GM21526 (cell line): ENCODE results near the gene LNPEP.
"Not testable (repeated sequence)": the region's sequence is repeated elsewhere in the genome, so short reads cannot be mapped to it uniquely, and the experiment has no call there.

Experiments used
- ATAC-seq: cut with Tn5 transposase; IDR thresholded peaks from one replicate; pipeline ENCODE4 v1.9.1; 2021; ENCODE audit warnings: moderate library complexity; ENCODE audit not compliant: unreplicated experiment, low FRiP score

Gene LNPEP

GRCh38 chr5:97046270-97046982 is 110.5 kb downstream of the LNPEP start:
- no peak for ATAC-seq

DNA sequence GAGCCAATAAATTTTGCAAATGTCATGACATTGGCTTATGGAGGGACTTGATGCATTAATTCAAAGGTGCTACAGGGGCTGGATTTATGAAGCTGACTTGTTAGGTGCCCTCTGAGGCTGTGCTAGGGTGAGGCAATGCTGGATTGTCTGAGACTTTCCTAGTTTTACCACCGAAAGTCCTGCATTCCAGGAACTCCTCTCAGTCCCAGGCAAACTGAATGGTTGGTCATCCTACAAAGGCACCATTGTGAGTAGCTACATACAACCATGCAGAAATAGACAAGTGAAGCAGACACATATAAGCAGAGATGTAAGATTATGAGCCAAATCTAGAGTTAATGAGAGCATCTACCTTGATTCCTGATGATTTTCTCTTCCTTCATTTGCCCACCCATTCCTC is 111.2 kb downstream of the LNPEP start:
- no peak for ATAC-seq

- ATAC-seq, result no peak
These were observed 113.3 kb downstream of the LNPEP start for GRCh38 chr5:97049175-97049574.

- no peak for ATAC-seq
These were observed 120.4 kb downstream of the LNPEP start for GRCh38 chr5:97056263-97056662.

- ATAC-seq, result no peak
These were observed 126.2 kb downstream of the LNPEP start for GRCh38 chr5:97062046-97062445.

GRCh38 chr5:97063251-97063650 is 127.4 kb downstream of the LNPEP start:
- ATAC-seq, result no peak

DNA sequence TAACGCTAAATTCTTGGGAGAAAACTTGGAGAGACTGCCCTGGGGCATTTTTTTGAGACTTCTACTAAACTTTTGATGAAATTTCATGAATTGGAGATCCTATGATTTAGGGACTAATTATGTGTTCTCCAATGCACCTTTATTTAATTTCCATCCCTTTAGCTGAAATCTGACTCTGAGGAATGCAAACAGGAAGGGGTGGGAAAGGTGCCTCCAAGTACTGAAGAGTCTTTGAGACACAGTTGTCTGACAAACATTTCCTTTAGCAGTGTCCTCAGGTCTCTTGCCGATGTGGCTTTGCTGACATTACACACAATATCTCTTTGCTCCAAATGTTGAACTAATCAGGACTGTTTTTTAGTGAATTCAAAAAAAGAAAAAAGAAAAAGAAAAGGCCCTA is 129.6 kb downstream of the LNPEP start:
- ATAC-seq, result no peak

- ATAC-seq, result no peak
These were observed 131.5 kb downstream of the LNPEP start for GRCh38 chr5:97067296-97067850.

GRCh38 chr5:97070234-97070633 is 134.4 kb downstream of the LNPEP start:
- no peak for ATAC-seq

GRCh38 chr5:97071101-97071500 is 135.2 kb downstream of the LNPEP start:
- no peak for ATAC-seq

DNA sequence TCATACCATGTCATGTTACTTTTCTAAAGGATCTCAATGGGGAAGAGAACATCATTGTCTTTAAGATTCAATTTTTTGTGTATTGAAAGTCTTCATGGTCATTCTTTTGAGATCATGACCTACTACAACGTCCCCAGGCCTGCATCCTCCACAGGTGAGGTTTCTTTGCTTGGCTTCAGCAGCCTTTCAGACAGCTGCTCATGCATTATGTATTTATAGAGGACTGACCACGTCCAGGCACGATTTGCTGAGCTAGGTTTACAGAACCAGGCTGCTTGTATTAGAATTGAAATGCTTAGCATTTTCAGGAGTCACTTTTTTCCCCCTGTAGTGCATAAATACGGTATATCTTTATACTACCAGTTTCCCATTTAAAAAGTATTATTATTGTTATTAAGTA is 136.1 kb downstream of the LNPEP start:
- no peak for ATAC-seq

DNA sequence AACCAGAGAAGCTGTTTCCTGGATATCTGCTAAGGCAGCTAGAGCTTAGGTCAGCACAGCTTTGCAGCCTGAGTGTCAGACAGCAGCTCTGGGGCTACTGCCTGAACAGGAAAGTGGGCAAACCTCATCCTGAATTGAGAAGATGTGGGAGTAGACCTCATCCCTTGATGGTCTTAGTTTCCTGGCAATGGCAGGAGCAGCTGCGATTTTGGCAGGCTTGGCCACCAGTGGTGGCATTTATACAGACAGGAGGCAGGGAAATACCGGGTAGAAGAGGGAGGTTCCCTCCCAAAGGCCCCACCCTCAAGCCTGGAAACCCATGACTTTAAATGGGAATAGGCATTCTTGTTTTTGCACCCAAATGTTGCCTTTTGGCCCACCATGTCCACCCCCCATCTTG is 136.8 kb downstream of the LNPEP start:
- ATAC-seq, result no peak

- ATAC-seq, result no peak
These were observed 137.5 kb downstream of the LNPEP start for GRCh38 chr5:97073420-97073819.

DNA sequence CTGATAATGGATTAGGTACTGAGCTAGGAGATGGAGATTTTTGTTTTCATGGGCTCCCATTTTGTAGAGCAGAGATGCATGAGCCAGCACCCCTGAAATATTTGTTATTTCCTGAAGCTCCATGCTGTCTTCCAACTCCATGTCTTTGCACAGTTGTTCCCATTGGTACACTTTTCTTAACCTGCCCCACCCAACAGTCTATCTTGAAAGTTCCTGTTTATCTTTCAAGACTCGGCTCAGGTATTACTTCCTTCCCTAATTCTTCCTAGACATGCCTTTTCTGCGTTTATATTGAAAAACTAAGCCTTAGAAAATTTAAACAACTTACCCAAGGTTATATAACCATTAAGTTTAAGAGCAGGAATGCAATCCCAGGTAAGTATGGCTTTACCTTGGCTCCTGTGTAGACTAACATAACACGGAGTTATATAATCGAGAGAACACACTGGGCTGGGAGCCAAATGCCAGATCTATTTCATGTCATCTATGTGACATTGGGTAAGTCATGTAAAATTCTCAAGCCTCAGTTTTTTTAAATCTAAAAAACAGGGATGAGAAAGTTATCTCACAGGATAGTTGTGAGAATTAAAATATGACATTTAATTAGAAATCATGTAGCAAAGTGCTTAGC is 139.1 kb downstream of the LNPEP start:
- ATAC-seq, result no peak

DNA sequence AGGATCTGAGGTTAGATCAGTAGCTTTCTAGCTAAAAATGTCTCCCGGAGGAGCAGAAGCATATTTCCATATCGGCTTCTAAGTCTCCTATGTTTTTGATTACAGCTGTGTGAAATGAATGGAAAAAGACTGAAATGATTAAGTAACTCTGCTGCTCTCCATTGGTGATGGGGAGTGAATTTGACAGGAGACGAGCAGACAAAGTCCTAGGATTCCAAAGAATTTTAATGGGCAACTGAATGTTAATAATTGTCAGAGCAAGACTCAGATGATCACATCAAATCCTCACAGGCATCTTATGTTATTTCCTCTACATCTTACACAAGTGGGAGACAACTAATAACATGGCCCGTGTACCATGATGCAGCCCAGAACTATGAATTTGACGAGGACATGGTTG is 139.8 kb downstream of the LNPEP start:
- no peak for ATAC-seq

DNA sequence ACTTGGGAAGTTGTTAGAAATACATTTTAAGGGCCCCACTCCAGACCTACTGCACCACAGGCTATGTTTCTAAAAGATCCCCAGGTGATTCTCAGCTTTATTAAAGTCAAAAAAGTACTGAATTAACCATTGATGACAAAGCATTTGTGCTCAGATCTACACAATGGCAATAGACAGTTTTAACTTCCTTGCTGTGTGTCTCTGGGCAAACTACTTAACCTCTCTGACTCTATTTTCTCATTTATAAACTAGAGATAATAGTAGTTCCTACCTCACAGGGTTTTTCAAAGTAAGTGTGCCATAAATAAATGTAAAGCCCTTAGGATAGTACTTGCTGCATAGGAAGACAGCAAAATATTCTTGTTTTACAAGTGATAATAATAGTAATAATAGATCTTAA is 140.2 kb downstream of the LNPEP start:
- no peak for ATAC-seq

DNA sequence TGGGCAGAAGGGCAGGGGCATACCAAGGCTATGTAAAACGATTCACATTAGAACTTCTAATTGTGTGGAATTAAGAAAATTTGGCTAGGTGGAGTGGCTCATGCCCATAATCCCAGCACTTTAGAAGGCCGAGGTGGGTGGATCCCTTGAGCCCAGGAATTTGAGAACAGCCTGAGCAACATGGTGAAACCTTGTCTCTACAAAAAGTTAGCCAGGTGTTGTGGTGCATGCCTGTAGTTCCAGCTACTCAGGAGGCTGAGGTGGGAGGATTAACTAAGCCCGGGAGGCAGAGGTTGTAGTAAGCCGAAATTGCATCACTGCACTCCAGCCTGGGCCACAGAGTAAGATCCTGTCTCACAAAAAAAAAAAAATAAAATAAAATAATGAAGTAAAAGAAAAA is 141.4 kb downstream of the LNPEP start:
- no peak for ATAC-seq

DNA sequence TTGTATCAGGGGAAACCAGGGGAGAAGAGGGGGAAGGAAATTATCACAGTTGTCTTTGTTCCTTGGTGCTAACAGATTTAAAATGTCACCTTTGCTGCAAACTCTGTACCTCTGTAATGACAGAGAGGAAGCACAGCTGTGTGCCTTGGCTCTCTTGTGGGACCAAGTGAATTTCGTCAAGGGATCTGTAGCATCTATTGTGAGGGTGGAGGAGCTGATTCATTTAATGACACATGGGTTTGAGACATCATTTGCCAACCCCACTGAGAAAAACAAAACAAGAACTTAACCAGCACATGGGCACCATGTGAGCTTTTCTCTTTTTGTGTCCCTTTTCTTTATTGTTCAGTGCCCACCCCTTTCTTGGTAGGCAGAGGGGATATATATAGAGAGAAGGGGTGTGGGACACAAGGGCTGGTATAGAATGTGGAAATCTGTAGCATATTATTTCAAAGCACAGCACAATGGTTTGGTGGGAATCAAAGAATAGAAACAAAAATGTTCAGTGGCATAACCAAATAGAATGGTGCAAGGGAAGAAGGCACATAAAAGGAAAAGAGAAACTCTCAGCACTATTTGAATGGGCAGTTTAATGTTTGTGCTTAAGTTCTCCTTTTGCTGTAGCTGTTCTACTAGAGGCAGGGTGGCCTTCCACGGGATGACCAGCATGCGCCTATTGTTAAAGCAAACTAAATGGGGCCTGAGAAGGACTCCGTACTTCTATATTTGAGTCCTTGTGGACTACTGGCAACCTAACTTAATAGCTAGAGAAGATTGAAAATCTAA is 143.3 kb downstream of the LNPEP start:
- ATAC-seq, result no peak

- ATAC-seq, result not testable (repeated sequence)
These were observed 149.0 kb downstream of the LNPEP start for GRCh38 chr5:97084782-97085458.

- ATAC-seq, result no peak
These were observed 149.7 kb downstream of the LNPEP start for GRCh38 chr5:97085459-97086181.
